T-cell (primary cell): ENCODE results near the gene KRT36. TPM values are rescaled to one million over a fixed set of nuclear protein-coding genes. Genes with fewer than 3 reads are reported as not detected.

Source experiments
- ATAC-seq, 4 experiments: fragments of 200-7000 bp in 3 of 4; fragments of 150-1000 bp in 1 of 4; cut with Tn5 transposase; replicated peaks in 1 of 4; 1 replicate in 3 of 4; 2 replicates in 1 of 4; pipeline ENCODE4 v1.10.0; 2021; ENCODE audit warnings: moderate library complexity in 3 of 4, mild to moderate bottlenecking in 2 of 4, moderate number of reproducible peaks in 1 of 4
- CTCF ChIA-PET, 2 donors: fragments of 300-600 bp; sonication (Branson Sonifier 250); formaldehyde crosslinking; loops; one replicate each; lab custom pipeline; 2022; ENCODE audit warnings: antibody characterized with exemption in 2 of 2; lab: Charles Lee
- POLR2A ChIA-PET, 2 donors: fragments of 300-600 bp; sonication (Branson Sonifier 250); formaldehyde crosslinking; loops; one replicate each; lab custom pipeline; 2022; ENCODE audit warnings: antibody characterized with exemption in 2 of 2; lab: Charles Lee
- DNase-seq, 35 experiments: peaks; one replicate each; pipeline versions ENCODE4 v3.0.0 to v3.0.0-alpha.2; 2013 to 2023
- H3K27ac ChIP-seq: one replicate; pipeline ENCODE4 v1.5.1; 2013; ENCODE audit warnings: low read length
- H3K27me3 ChIP-seq, 2 experiments: replicated peaks in 1 of 2; 1 replicate in 1 of 2; 2 replicates in 1 of 2; pipeline versions ENCODE4 v1.6.1 to v1.7.0; 2013; ENCODE audit warnings: low read length in 1 of 2, mixed read lengths in 1 of 2; ENCODE audit not compliant: control insufficient read depth in 2 of 2, insufficient read depth in 2 of 2; ENCODE audit errors: extremely low read depth in 1 of 2
- H3K36me3 ChIP-seq, 2 donors: 1 replicate in 1 of 2; 2 replicates in 1 of 2; pipeline versions ENCODE4 v1.6.1 to v1.7.0; 2013; ENCODE audit warnings: low read length in 1 of 2; ENCODE audit not compliant: control insufficient read depth in 2 of 2, insufficient read depth in 1 of 2; ENCODE audit errors: extremely low read depth in 1 of 2
- H3K4me1 ChIP-seq, 2 experiments: 1 replicate in 1 of 2; 2 replicates in 1 of 2; pipeline versions ENCODE4 v1.6.1 to v1.7.0; 2013; ENCODE audit warnings: low read length in 2 of 2, mixed read lengths in 1 of 2; ENCODE audit not compliant: insufficient read depth in 2 of 2, control insufficient read depth in 1 of 2; ENCODE audit errors: extremely low read depth in 1 of 2
- H3K4me3 ChIP-seq, 2 donors: 1 replicate in 1 of 2; 2 replicates in 1 of 2; pipeline versions ENCODE4 v1.5.1 to v1.7.0; 2013; ENCODE audit warnings: mild to moderate bottlenecking in 2 of 2, low read length in 1 of 2, moderate library complexity in 1 of 2; ENCODE audit not compliant: control insufficient read depth in 1 of 2; ENCODE audit errors: extremely low read depth in 1 of 2
- H3K9me3 ChIP-seq: 2 replicates; pipeline ENCODE4 v1.7.0; 2013
- H3K27ac Mint-ChIP-seq, 2 donors: one replicate each; pipeline ENCODE4 v1.8.0; 2020 to 2021; ENCODE audit warnings: mild to moderate bottlenecking in 2 of 2, mixed read lengths in 2 of 2
- H3K27me3 Mint-ChIP-seq, 2 donors: one replicate each; pipeline ENCODE4 v1.8.0; 2021 to 2022; ENCODE audit warnings: mixed read lengths in 2 of 2
- H3K36me3 Mint-ChIP-seq: one replicate; pipeline ENCODE4 v1.8.0; 2021; ENCODE audit warnings: mixed read lengths
- H3K4me1 Mint-ChIP-seq, 3 donors: one replicate each; pipeline ENCODE4 v1.8.0; 2020 to 2022; ENCODE audit warnings: mixed read lengths in 3 of 3, mild to moderate bottlenecking in 1 of 3
- H3K4me3 Mint-ChIP-seq, 3 donors: one replicate each; pipeline ENCODE4 v1.8.0; 2020 to 2022; ENCODE audit warnings: mild to moderate bottlenecking in 3 of 3, mixed read lengths in 3 of 3, moderate library complexity in 3 of 3
- H3K9me3 Mint-ChIP-seq, 3 donors: one replicate each; pipeline ENCODE4 v1.8.0; 2020 to 2022; ENCODE audit warnings: mixed read lengths in 3 of 3
- WGBS: methylation state at CpG from one replicate; pipeline ENCODE4 v1.1.5; 2013; ENCODE audit warnings: missing lambda C conversion rate; ENCODE audit not compliant: insufficient coverage; 5-methylcytosine and 5-hydroxymethylcytosine counted together
- total RNA-seq, 35 experiments: library from RNA in 6 of 35; stranded (reverse) in 6 of 35; fragments of 120-200 nt in 1 of 35; gene quantifications; one replicate each; pipeline versions ENCODE4 v1.2.1 to v1.2.4 and lab custom pipeline; 2013 to 2026

KRT36 gene
- total RNA-seq, 5 donors from 2014 or later (not counting 1 experiment from before 2014, with no cell fraction given) = not detected

DNA sequence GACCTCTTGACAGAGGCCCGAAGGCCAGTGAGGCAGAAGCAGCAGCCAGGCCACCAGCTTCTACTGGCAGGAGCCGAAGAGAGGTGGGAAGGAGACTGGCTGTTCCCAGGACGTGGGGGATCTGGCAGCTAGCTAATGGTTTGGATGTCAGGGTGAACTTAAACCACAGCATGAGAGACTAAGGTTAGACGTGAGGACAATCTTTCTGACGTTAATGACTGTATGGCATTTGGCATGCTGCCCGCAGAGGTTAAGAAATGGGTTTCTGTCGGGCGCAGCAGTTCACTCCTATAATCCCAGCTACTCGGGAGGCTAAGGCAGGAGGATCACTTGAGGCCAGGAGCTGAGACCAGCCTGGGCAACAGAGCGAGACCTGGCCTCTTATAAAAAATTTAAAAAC is 22.0 kb upstream of the KRT36 start:
- H3K4me3 Mint-ChIP-seq = no peak overlapping the region
- WGBS = 75% methylated on average over 4 of the region's 10 CpGs
- no peak overlapping the region for H3K4me3 ChIP-seq
- no peaks in the 10 kb centered on the region for H3K9me3 ChIP-seq
- H3K36me3 ChIP-seq = no peaks in the 10 kb centered on the region
- H3K27ac ChIP-seq = no peak overlapping the region
- H3K4me1 Mint-ChIP-seq = no peaks in the 10 kb centered on the region
- H3K36me3 Mint-ChIP-seq = no peaks in the 10 kb centered on the region
- H3K27ac Mint-ChIP-seq = no peak overlapping the region
- ChIA-PET CTCF (no interaction called here), POLR2A (no interaction called here)
- no peak for ATAC-seq
- H3K4me1 ChIP-seq = no peaks in the 10 kb centered on the region
- no peak for DNase-seq
- peaks cover 2 to 4% of the 10 kb centered on the region in 2 donors for H3K27me3 Mint-ChIP-seq
- peaks cover 0 to 13% of the 10 kb centered on the region in 2 experiments for H3K27me3 ChIP-seq
- no peaks in the 10 kb centered on the region for H3K9me3 Mint-ChIP-seq

DNA sequence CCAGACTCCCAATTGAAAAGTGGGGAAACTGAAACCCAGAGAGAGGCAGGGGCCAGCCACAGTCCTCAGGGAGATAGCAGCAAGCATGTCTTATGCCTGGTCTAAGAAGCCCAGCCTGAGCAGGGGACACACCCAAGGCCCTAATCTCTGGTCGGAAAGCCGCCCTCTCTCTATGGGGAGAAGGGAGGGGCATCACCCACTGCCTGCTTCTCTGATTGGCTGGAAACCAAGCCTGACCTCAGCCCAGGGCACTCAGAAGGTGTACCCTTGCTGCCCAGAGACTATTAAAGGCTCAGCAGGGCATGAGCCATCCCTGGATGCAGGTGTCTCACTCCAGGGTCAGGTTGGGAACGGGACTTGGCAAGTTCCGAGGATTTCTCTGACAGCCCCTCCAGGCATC is 21.4 kb upstream of the KRT36 start:
- ChIA-PET CTCF (no interaction called here), POLR2A (no interaction called here)
- Mint-ChIP-seq H3K9me3 (no peaks in the 10 kb centered on the region), H3K27me3 (peaks cover under 1 to 4% of the 10 kb centered on the region in 2 donors), H3K4me1 (no peaks in the 10 kb centered on the region), H3K4me3 (no peak overlapping the region), H3K27ac (no peak overlapping the region), H3K36me3 (no peaks in the 10 kb centered on the region)
- ATAC-seq = no peak
- DNase-seq = no peak
- Histone ChIP-seq H3K4me3 (no peak overlapping the region), H3K27ac (no peak overlapping the region), H3K9me3 (no peaks in the 10 kb centered on the region), H3K27me3 (peaks cover 0 to 9% of the 10 kb centered on the region in 2 experiments), H3K4me1 (no peaks in the 10 kb centered on the region), H3K36me3 (no peaks in the 10 kb centered on the region)
- WGBS = 85% methylated on average over 3 of the region's 4 CpGs

DNA sequence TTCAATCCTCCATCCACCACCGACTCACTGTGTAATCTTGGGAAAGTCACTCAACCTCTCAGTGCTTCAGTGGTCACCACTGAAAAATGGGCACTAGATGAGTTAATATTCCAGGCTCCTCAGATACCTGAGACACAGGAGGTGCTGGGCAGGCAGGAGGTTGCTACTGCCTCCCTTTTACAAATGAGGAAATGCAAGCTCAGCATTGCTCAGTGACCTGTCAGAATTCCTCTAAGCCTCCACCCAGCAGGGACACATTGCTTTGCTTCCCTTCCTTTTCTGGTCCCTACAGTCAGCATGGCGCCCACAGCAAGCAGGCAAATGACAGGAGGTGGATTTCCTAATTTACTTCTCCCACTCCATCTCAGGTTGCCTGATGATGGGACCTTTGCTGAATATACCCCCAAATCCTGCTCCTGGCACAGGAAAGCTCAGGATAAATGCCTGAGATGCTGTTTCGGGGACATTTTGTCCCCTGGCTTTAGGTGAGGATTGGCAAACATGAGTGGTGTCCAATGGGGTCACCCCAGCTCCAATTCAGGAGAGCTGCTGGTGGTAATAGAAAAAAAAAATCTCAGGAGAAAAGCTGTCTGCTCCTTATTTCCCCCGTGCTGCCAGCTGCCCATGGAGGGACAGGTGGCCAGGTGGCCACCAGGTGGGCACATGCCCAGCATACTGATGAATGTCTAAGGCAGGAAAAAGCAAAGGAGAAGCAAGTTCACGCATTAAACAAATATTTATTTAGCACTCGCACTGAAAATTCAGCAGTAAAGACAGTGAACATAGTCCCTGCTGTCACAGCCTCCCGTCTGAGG is 20.7 kb upstream of the KRT36 start:
- CTCF ChIA-PET = no interaction called here
- WGBS = 92% methylated on average over 6 of the region's 7 CpGs

DNA sequence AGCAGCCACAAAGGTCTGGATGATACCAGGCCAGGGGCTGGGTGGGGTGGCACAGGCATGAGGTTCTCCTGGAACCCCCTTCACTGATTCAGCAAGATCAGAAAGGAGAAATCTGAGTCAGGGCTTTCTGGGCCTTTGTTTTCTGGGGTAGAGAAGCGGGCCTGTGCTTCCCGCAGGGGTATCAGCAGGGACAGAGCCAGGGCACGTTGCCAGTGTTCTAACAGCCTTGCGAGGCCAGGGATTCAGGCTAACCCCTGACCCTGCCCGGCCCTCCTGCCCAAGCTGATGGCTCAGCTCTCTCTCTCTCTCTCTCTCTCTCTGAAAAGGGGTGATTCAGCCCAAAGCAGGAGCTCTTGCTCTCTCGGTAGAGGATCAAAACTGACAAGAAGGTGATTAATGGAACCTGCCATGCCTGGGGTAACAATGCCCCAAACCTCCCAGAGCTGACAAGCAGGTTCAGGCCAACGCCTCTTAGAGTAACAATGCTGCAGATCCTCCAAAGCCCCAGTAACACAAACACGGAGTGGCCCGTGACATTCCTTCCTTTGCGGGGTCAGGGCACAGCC is 17.7 kb upstream of the KRT36 start:
- POLR2A ChIA-PET = no interaction called here
- Mint-ChIP-seq H3K9me3 (no peaks in the 10 kb centered on the region), H3K36me3 (no peaks in the 10 kb centered on the region), H3K27me3 (no peaks in the 10 kb centered on the region), H3K27ac (no peak overlapping the region), H3K4me3 (no peak overlapping the region), H3K4me1 (no peaks in the 10 kb centered on the region)
- H3K4me1 ChIP-seq = no peaks in the 10 kb centered on the region
- CTCF ChIA-PET = no interaction called here
- no peak for DNase-seq
- H3K27me3 ChIP-seq = peaks cover 0 to 8% of the 10 kb centered on the region in 2 experiments
- H3K9me3 ChIP-seq = no peaks in the 10 kb centered on the region
- H3K36me3 ChIP-seq = no peaks in the 10 kb centered on the region
- no peak for ATAC-seq
- 78% methylated on average over 9 of the region's 10 CpGs for WGBS
- no peak overlapping the region for H3K27ac ChIP-seq
- no peak overlapping the region for H3K4me3 ChIP-seq

More for the DNA sequence above, 20.7 kb upstream of the KRT36 start:
- Mint-ChIP-seq H3K27ac (no peak overlapping the region), H3K36me3 (no peaks in the 10 kb centered on the region), H3K27me3 (peaks cover 0 to 4% of the 10 kb centered on the region in 2 donors), H3K4me3 (no peak overlapping the region), H3K9me3 (no peaks in the 10 kb centered on the region), H3K4me1 (no peaks in the 10 kb centered on the region)
- H3K36me3 ChIP-seq = no peaks in the 10 kb centered on the region
- no peaks in the 10 kb centered on the region for H3K9me3 ChIP-seq
- H3K4me3 ChIP-seq = no peak overlapping the region
- H3K27me3 ChIP-seq = peaks cover 0 to 4% of the 10 kb centered on the region in 2 experiments
- H3K4me1 ChIP-seq = no peaks in the 10 kb centered on the region
- POLR2A ChIA-PET = no interaction called here
- no peak for ATAC-seq
- no peak for DNase-seq
- H3K27ac ChIP-seq = no peak overlapping the region

DNA sequence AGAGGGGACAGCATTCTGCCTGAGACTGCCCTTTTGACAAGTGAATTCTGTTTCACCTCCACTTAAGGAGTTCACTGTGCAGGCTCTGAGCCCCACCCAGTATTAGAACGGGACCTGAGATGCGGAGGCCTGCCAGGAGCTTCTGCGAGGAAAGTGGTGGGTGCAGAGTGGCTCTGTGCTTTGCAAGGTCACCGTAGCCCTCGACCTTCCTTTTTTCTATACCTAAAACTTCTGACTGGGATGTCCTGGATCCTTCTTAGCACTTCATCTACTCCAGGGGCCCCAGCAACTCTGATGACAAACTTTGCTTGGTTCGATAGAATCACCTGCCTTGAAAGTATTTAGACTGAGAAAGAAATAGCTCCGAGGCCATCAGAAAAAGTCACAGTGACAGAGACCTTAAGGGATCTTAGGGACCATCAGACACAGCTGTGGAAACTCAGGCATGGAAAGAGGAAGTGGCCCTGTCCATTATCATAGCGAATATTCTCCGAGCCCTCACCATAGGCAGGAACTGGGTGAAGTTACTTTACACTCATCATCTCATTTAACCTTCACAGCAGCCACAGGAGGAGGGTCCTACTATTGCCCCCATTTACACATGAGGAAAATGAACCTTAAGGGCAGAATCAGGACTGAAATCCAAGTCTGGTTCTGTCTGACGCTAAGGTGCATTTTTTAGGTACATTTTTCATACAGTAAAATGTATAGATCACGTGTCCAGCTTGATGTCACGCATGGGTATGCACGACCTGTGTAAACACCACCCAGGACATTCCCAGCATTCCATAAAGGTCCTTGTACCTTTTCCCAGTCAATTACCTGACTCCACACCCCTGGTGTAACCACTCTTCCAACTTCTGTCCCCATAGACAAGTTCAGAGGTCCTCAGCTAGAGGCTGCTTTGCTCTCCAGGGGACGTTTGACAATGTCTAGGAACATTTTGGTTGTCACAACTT is 16.4 kb upstream of the KRT36 start:
- CTCF ChIA-PET = interaction anchor here in 1 of 2 donors (0.8 kb wide), 1 partner anchor 189 kb away, joined by 3 read pairs; no protein-coding TSS in a partner anchor
- 89% methylated on average over 7 of the region's 14 CpGs for WGBS

More for the DNA sequence above, 16.4 kb upstream of the KRT36 start:
- Histone ChIP-seq H3K4me3 (no peak overlapping the region), H3K4me1 (no peaks in the 10 kb centered on the region), H3K9me3 (no peaks in the 10 kb centered on the region), H3K36me3 (no peaks in the 10 kb centered on the region), H3K27me3 (peaks cover 0 to 4% of the 10 kb centered on the region in 2 experiments), H3K27ac (no peak overlapping the region)
- Mint-ChIP-seq H3K36me3 (no peaks in the 10 kb centered on the region), H3K4me3 (no peak overlapping the region), H3K27me3 (no peaks in the 10 kb centered on the region), H3K4me1 (no peaks in the 10 kb centered on the region), H3K9me3 (no peaks in the 10 kb centered on the region), H3K27ac (no peak overlapping the region)
- DNase-seq (no peak), ATAC-seq (no peak)
- POLR2A ChIA-PET = interaction anchor here in 1 of 2 donors (0.7 kb wide), 1 partner anchor 275 kb away, joined by 3 read pairs; no protein-coding TSS in a partner anchor
